B cell (primary cell): ENCODE measurements around the gene CACNA1D. TPM values are rescaled to one million over a fixed set of nuclear protein-coding genes. Genes with fewer than 3 reads are reported as not detected.

Experiments used
- ATAC-seq: fragments of 200-7000 bp; cut with Tn5 transposase; one replicate; pipeline ENCODE4 v1.10.0; 2021; ENCODE audit warnings: low read depth, mild to moderate bottlenecking, moderate number of reproducible peaks, moderate library complexity
- CTCF ChIA-PET: fragments of 350-600 bp; sonication (Branson Sonifier 250); formaldehyde crosslinking; loops from one replicate; lab custom pipeline; 2021; ENCODE audit warnings: antibody characterized with exemption, inconsistent platforms; lab: Charles Lee
- POLR2A ChIA-PET: fragments of 350-600 bp; sonication (Branson Sonifier 250); formaldehyde crosslinking; loops from one replicate; lab custom pipeline; 2021; ENCODE audit warnings: antibody characterized with exemption; lab: Charles Lee
- DNase-seq: peaks from one replicate; pipeline ENCODE4 v3.0.0; 2013
- H2AFZ ChIP-seq: 2 replicates; pipeline ENCODE4 v1.6.1; 2012; ENCODE audit warnings: mild to moderate bottlenecking, low read depth, low read length; ENCODE audit not compliant: insufficient read depth, poor library complexity, severe bottlenecking
- H3K27ac ChIP-seq, 2 donors: 1 replicate in 1 of 2; 2 replicates in 1 of 2; pipeline ENCODE4 v1.5.1; 2012 to 2013; ENCODE audit warnings: low read length in 2 of 2, mild to moderate bottlenecking in 2 of 2, moderate library complexity in 1 of 2
- H3K27me3 ChIP-seq, 4 experiments: fragments of 200-600 bp in 1 of 4; sonication (generic) in 1 of 4; replicated peaks in 1 of 4; 1 replicate in 2 of 4; 2 replicates in 2 of 4; pipeline versions ENCODE4 v1.6.1 to v1.7.0; 2013 to 2016; ENCODE audit warnings: low read length in 3 of 4, mild to moderate bottlenecking in 2 of 4, mixed read lengths in 1 of 4, moderate library complexity in 1 of 4; ENCODE audit not compliant: insufficient read depth in 4 of 4, control insufficient read depth in 3 of 4; ENCODE audit errors: control extremely low read depth in 1 of 4
- H3K36me3 ChIP-seq, 2 experiments: replicated peaks in 1 of 2; 1 replicate in 1 of 2; 2 replicates in 1 of 2; pipeline versions ENCODE4 v1.6.1 to v1.7.1; 2013; ENCODE audit warnings: low read length in 1 of 2; ENCODE audit not compliant: insufficient read depth in 2 of 2, control insufficient read depth in 1 of 2; ENCODE audit errors: control extremely low read depth in 1 of 2, extremely low read depth in 1 of 2
- H3K4me1 ChIP-seq, 2 donors: fragments of 200-600 bp in 1 of 2; sonication (generic) in 1 of 2; 1 replicate in 1 of 2; 2 replicates in 1 of 2; pipeline versions ENCODE4 v1.5.1 to v1.6.1; 2013 to 2017; ENCODE audit warnings: low read length in 2 of 2; ENCODE audit not compliant: control insufficient read depth in 2 of 2, insufficient read depth in 2 of 2
- H3K4me2 ChIP-seq: replicated peaks from 2 replicates; pipeline ENCODE3; 2012; ENCODE audit warnings: mild to moderate bottlenecking, low read depth, low read length; ENCODE audit not compliant: poor library complexity, severe bottlenecking
- H3K4me3 ChIP-seq, 5 experiments: fragments of 200-600 bp in 1 of 5; sonication (generic) in 1 of 5; 1 replicate in 3 of 5; 2 replicates in 2 of 5; pipeline versions ENCODE4 v1.5.1 to v1.7.0; 2011 to 2016; ENCODE audit warnings: low read length in 4 of 5, mild to moderate bottlenecking in 4 of 5, low read depth in 2 of 5, control low read depth in 1 of 5, moderate library complexity in 1 of 5; ENCODE audit not compliant: insufficient read depth in 1 of 5; ENCODE audit errors: control extremely low read depth in 1 of 5, extremely low read depth in 1 of 5
- H3K79me2 ChIP-seq: fragments of 200-600 bp; sonication (generic); one replicate; pipeline ENCODE4 v1.6.0; 2016; ENCODE audit warnings: low read length; ENCODE audit not compliant: control insufficient read depth, insufficient read depth
- H3K9ac ChIP-seq: fragments of 200-600 bp; sonication (generic); 2 replicates; pipeline ENCODE4 v1.6.1; 2017; ENCODE audit warnings: mild to moderate bottlenecking, low read length, moderate library complexity
- H3K9me3 ChIP-seq, 3 donors: one replicate each; pipeline versions ENCODE4 v1.6.1 to v1.7.1; 2013; ENCODE audit warnings: low read length in 2 of 3; ENCODE audit not compliant: control insufficient read depth in 2 of 3, insufficient read depth in 1 of 3; ENCODE audit errors: control extremely low read depth in 1 of 3
- H4K20me1 ChIP-seq: 2 replicates; pipeline ENCODE4 v1.6.0; 2012; ENCODE audit warnings: mild to moderate bottlenecking, low read length; ENCODE audit not compliant: insufficient read depth, control insufficient read depth, poor library complexity, severe bottlenecking
- H3K27ac Mint-ChIP-seq: one replicate; pipeline ENCODE4 v1.8.0; 2021; ENCODE audit warnings: mixed read lengths
- H3K27me3 Mint-ChIP-seq: one replicate; pipeline ENCODE4 v1.8.0; 2021; ENCODE audit warnings: mixed read lengths
- H3K4me1 Mint-ChIP-seq: one replicate; pipeline ENCODE4 v1.8.0; 2021; ENCODE audit warnings: mixed read lengths
- H3K4me3 Mint-ChIP-seq: one replicate; pipeline ENCODE4 v1.8.0; 2021; ENCODE audit warnings: mixed read lengths
- H3K9me3 Mint-ChIP-seq: one replicate; pipeline ENCODE4 v1.8.0; 2022; ENCODE audit warnings: mixed read lengths; ENCODE audit not compliant: insufficient read depth
- EZH2 ChIP-seq: IDR thresholded peaks from 2 replicates; pipeline ENCODE4 v1.6.1; 2012; ENCODE audit warnings: borderline replicate concordance, low read depth, mild to moderate bottlenecking, moderate library complexity, low read length; ENCODE audit not compliant: insufficient read depth, poor library complexity, severe bottlenecking
- WGBS: methylation state at CpG from one replicate; pipeline ENCODE4 v1.1.5; 2013; ENCODE audit warnings: missing lambda C conversion rate; ENCODE audit not compliant: insufficient coverage; 5-methylcytosine and 5-hydroxymethylcytosine counted together
- intact Hi-C: fragments of 100-400 bp; cut with micrococcal nuclease; formaldehyde crosslinking; loops from one replicate; pipeline ENCODE4 v1.10.0; 2022
- polyA plus RNA-seq: library from polyadenylated mRNA; depleted of rRNA; stranded (reverse); fragments of >200 nt; gene quantifications from 2 replicates; pipeline ENCODE4 v1.2.3, GENCODE V29; 2012
- total RNA-seq, 2 donors: library from RNA; stranded (reverse); fragments of 120-200 nt in 1 of 2; gene quantifications; 1 replicate in 1 of 2; 2 replicates in 1 of 2; pipeline versions ENCODE4 v1.2.3 to v1.2.4, GENCODE V29; 2013 to 2022
- TF ChIP-seq, protein P1 (sequence below): fragments of 200-600 bp; IDR thresholded peaks from one replicate; pipeline ENCODE4 v1.8.0; 2022; ENCODE audit warnings: antibody characterized with exemption, mild to moderate bottlenecking

Gene CACNA1D
- total and polyA plus RNA-seq, 2 donors (not counting 1 experiment from before 2014, with no cell fraction given): 0.06 to 0.07 TPM

DNA sequence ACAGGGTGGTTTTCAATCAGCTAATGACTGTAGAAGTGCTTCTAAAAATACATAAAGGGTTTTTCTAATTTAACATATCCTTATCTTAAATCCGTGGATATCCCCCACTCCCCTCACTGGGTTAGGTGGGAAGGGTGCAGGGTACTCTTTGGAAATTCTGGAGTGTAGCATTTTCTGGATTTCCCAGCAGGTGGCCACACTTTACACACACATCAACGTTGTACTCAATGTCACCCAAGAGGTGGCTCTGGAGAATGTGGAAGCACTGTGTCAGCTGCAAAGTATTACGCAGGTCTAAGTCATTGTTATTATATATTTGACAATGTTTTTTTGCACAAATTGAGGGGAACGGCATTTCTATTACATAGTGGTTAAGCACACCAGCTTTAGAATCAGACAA, 183.0 kb downstream of the CACNA1D start:
- H3K4me3 ChIP-seq: no peak overlapping the region
- no peak for TF ChIP-seq EZH2
- TF ChIP-seq, protein P1, sequence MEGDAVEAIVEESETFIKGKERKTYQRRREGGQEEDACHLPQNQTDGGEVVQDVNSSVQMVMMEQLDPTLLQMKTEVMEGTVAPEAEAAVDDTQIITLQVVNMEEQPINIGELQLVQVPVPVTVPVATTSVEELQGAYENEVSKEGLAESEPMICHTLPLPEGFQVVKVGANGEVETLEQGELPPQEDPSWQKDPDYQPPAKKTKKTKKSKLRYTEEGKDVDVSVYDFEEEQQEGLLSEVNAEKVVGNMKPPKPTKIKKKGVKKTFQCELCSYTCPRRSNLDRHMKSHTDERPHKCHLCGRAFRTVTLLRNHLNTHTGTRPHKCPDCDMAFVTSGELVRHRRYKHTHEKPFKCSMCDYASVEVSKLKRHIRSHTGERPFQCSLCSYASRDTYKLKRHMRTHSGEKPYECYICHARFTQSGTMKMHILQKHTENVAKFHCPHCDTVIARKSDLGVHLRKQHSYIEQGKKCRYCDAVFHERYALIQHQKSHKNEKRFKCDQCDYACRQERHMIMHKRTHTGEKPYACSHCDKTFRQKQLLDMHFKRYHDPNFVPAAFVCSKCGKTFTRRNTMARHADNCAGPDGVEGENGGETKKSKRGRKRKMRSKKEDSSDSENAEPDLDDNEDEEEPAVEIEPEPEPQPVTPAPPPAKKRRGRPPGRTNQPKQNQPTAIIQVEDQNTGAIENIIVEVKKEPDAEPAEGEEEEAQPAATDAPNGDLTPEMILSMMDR: no peak
- no peak for ATAC-seq
- no peak overlapping the region for H3K4me2 ChIP-seq
- Mint-ChIP-seq H3K27me3 (peaks cover 23% of the 10 kb centered on the region), H3K9me3 (no peaks in the 10 kb centered on the region), H3K4me3 (no peak overlapping the region), H3K4me1 (no peaks in the 10 kb centered on the region), H3K27ac (no peak overlapping the region)
- no peak for DNase-seq
- intact Hi-C loops: no loop called here
- no peaks in the 10 kb centered on the region for H3K36me3 ChIP-seq
- no CpG with 5 or more reads among the region's 4 CpGs for WGBS
- H2AFZ ChIP-seq: no peak overlapping the region
- H3K9ac ChIP-seq: no peak overlapping the region
- CTCF ChIA-PET: interaction anchor here (0.5 to 1.0 kb wide), 2 partner anchors 9 to 400 kb away, joined by 3 read pairs; no protein-coding TSS in a partner anchor
- no peaks in the 10 kb centered on the region for H3K4me1 ChIP-seq
- no peaks in the 10 kb centered on the region for H3K9me3 ChIP-seq
- H3K27ac ChIP-seq: no peak overlapping the region
- H3K79me2 ChIP-seq: no peaks in the 10 kb centered on the region
- no peaks in the 10 kb centered on the region for H4K20me1 ChIP-seq
- POLR2A ChIA-PET: no interaction called here
- H3K27me3 ChIP-seq: peaks cover 0 to 9% (median 2%) of the 10 kb centered on the region in 4 experiments

DNA sequence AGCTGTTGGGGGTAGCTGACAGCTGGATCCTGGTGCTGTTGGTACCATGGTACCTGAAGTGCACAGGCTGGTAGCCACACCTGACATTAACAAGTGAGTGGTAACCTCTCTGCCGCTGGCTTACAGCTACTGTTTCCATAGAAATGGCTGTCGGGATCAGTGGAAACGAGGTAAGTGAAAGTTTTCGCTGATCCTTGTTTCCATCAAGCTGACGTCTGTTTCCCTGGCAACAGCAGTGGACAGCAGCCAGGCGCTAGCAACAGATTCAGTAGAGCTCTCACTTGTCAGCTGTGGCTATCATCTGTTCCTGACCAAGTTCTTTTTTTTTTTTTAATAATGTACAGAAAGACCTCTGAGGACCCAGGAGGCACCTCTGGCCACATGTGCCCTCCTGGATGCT, 185.6 kb downstream of the CACNA1D start:
- DNase-seq: no peak
- Histone ChIP-seq H3K27ac (no peak overlapping the region), H2AFZ (no peak overlapping the region), H3K9me3 (no peaks in the 10 kb centered on the region), H3K27me3 (peaks cover 0 to 9% (median 2%) of the 10 kb centered on the region in 4 experiments), H3K36me3 (no peaks in the 10 kb centered on the region), H3K4me1 (no peaks in the 10 kb centered on the region), H3K4me2 (no peak overlapping the region), H4K20me1 (no peaks in the 10 kb centered on the region), H3K4me3 (no peak overlapping the region), H3K9ac (no peak overlapping the region), H3K79me2 (no peaks in the 10 kb centered on the region)
- no peaks in the 10 kb centered on the region for H3K4me1 Mint-ChIP-seq
- no peak overlapping the region for H3K27ac Mint-ChIP-seq
- POLR2A ChIA-PET: no interaction called here
- no peaks in the 10 kb centered on the region for H3K9me3 Mint-ChIP-seq
- CTCF ChIA-PET: interaction anchor here (0.8 to 1.6 kb wide), 3 partner anchors 11 to 14 kb away, joined by 3 to 7 read pairs (median 3); no protein-coding TSS in a partner anchor
- TF ChIP-seq, protein P1: no peak
- no peak for TF ChIP-seq EZH2
- peaks cover 42% of the 10 kb centered on the region for H3K27me3 Mint-ChIP-seq
- no peak overlapping the region for H3K4me3 Mint-ChIP-seq
- intact Hi-C loops: no loop called here
- WGBS: 94% methylated on average over 6 of the region's 6 CpGs
- ATAC-seq: no peak
